OCI-LY7 (cell line): ENCODE measurements around the gene C16orf74. TPM values are rescaled to one million over a fixed set of nuclear protein-coding genes. Genes with fewer than 3 reads are reported as not detected.

Experiments used
- BruUV-seq: library from RNA; stranded (reverse); fragments of 400-500 nt; replicated peaks from 2 replicates; lab custom pipeline; 2021; lab: Mats Ljungman, UMichigan
- CTCF ChIA-PET: fragments of 300-600 bp; sonication (Branson Sonifier 250); formaldehyde crosslinking; loops from one replicate; lab custom pipeline; 2022; ENCODE audit warnings: antibody characterized with exemption; ENCODE audit not compliant: unreplicated experiment; lab: Charles Lee
- POLR2A ChIA-PET: fragments of 300-600 bp; sonication (Branson Sonifier 250); formaldehyde crosslinking; loops from one replicate; lab custom pipeline; 2022; ENCODE audit warnings: antibody characterized with exemption; lab: Charles Lee
- DNase-seq: peaks from one replicate; pipeline ENCODE4 v3.0.0-alpha.2; 2015; ENCODE audit warnings: low spot score
- H2AFZ ChIP-seq: fragments of 200-600 bp; sonication (generic), shearing (Covaris generic); 2 replicates; pipeline ENCODE4 v1.6.1; 2014; ENCODE audit warnings: mild to moderate bottlenecking, antibody characterized with exemption, low read length, moderate library complexity
- H3K27ac ChIP-seq: fragments of 200-600 bp; sonication (generic); 2 replicates; pipeline ENCODE4 v1.5.1; 2014; ENCODE audit warnings: mixed run types, low read depth, mild to moderate bottlenecking, moderate library complexity, low read length, inconsistent platforms; ENCODE audit not compliant: poor library complexity, severe bottlenecking
- H3K36me3 ChIP-seq: fragments of 200-600 bp; sonication (generic); 2 replicates; pipeline ENCODE4 v1.6.1; 2014; ENCODE audit warnings: mild to moderate bottlenecking, antibody characterized with exemption, low read length, moderate library complexity, mixed read lengths; ENCODE audit not compliant: insufficient read depth
- H3K4me1 ChIP-seq: fragments of 200-600 bp; sonication (generic); 2 replicates; pipeline ENCODE4 v1.5.1; 2014; ENCODE audit warnings: mild to moderate bottlenecking, low read length; ENCODE audit not compliant: insufficient read depth, poor library complexity, severe bottlenecking
- H3K4me2 ChIP-seq: fragments of 200-600 bp; sonication (generic); 2 replicates; pipeline ENCODE4 v1.6.1; 2014; ENCODE audit warnings: mild to moderate bottlenecking, low read length
- H3K4me3 ChIP-seq: fragments of 200-600 bp; sonication (generic); 2 replicates; pipeline ENCODE4 v1.5.1; 2014; ENCODE audit warnings: mild to moderate bottlenecking, low read depth, low read length; ENCODE audit not compliant: poor library complexity, severe bottlenecking
- H3K79me2 ChIP-seq: fragments of 200-600 bp; sonication (generic); 2 replicates; pipeline ENCODE4 v1.6.1; 2016; ENCODE audit warnings: low read depth, mild to moderate bottlenecking, low read length, moderate library complexity, mixed read lengths; ENCODE audit not compliant: insufficient read depth
- H3K9me2 ChIP-seq: fragments of 200-600 bp; sonication (generic); 2 replicates; pipeline ENCODE4 v1.6.1; 2016; ENCODE audit warnings: mild to moderate bottlenecking, low read length, mixed read lengths; ENCODE audit not compliant: insufficient read depth
- H3K9me3 ChIP-seq: fragments of 200-600 bp; sonication (generic); 2 replicates; pipeline ENCODE4 v1.6.1; 2014; ENCODE audit warnings: mild to moderate bottlenecking, mixed run types, low read length, mixed read lengths
- H4K20me1 ChIP-seq: fragments of 200-600 bp; sonication (generic); 2 replicates; pipeline ENCODE4 v1.6.1; 2014; ENCODE audit warnings: mild to moderate bottlenecking, antibody characterized with exemption, low read length, moderate library complexity, mixed read lengths; ENCODE audit not compliant: insufficient read depth
- EZH2phosphoT487 ChIP-seq: fragments of 200-600 bp; sonication (generic); IDR thresholded peaks from 2 replicates; pipeline ENCODE4 v1.6.1; 2018; ENCODE audit warnings: low read depth, borderline replicate concordance, mild to moderate bottlenecking, mixed run types, antibody characterized with exemption, low read length, moderate library complexity, mixed read lengths
- intact Hi-C: fragments of 100-400 bp; cut with micrococcal nuclease; formaldehyde crosslinking; loops from one replicate; pipeline ENCODE4 v1.10.0; 2022; ENCODE audit not compliant: unreplicated experiment
- total RNA-seq, 2 experiments: library from RNA; depleted of rRNA in 1 of 2; stranded (reverse); fragments of >200 nt in 1 of 2; shearing (Covaris generic) in 1 of 2; gene quantifications; 2 replicates each; pipeline ENCODE4 v1.2.3, GENCODE V29; 2014 to 2022
- TF ChIP-seq, protein P1 (sequence below): fragments of 200-600 bp; sonication (generic); conservative IDR thresholded peaks from 2 replicates; pipeline ENCODE4 v1.5.1; 2014; ENCODE audit warnings: mild to moderate bottlenecking, antibody characterized with exemption, low read length, moderate library complexity, mixed read lengths

C16orf74 gene
- total RNA-seq, 2 experiments from 2014 or later = 6.8 to 9.7 TPM

DNA sequence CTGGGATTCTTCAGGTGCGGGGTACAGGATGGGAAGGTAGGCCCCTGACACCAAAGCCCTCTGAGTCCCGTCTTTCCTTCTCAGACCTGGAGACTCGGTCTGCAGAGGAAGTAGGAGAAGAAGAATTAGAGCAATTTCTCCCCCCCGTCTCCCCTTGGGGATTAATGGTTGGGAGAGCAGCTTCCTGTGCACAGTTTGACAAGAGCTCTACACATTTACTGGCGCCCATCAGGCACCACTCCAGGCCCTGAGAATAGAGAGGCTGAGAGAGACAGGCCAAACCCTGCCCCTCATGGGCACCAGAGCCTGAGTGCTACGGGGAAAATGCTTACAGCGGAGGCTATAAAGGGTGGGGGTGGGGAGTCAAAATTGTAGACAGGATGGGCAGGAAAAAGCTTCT, 3.5 kb upstream of the C16orf74 start:
- Histone ChIP-seq H3K4me1 (peaks cover 98% of the 10 kb centered on the region), H3K27ac (peak overlapping the region; percentile 90), H3K9me2 (no peaks in the 10 kb centered on the region), H4K20me1 (no peaks in the 10 kb centered on the region), H3K9me3 (no peaks in the 10 kb centered on the region), H3K4me3 (peak overlapping the region; percentile 47), H3K79me2 (no peaks in the 10 kb centered on the region), H3K36me3 (no peaks in the 10 kb centered on the region), H3K4me2 (peak overlapping the region; percentile 92), H2AFZ (peak overlapping the region; percentile 13; the same call in 1 of the 2 replicates)
- peak; percentile 78 for DNase-seq
- POLR2A ChIA-PET = interaction anchor here (0.6 to 1.4 kb wide), 7 partner anchors 9 to 1970 kb away, joined by 3 to 9 read pairs (median 4); no protein-coding TSS in a partner anchor
- CTCF ChIA-PET = interaction anchor here (0.9 kb wide), 1 partner anchor 8 kb away, joined by 3 read pairs; no protein-coding TSS in a partner anchor
- no peak for TF ChIP-seq EZH2phosphoT487
- TF ChIP-seq, protein P1, sequence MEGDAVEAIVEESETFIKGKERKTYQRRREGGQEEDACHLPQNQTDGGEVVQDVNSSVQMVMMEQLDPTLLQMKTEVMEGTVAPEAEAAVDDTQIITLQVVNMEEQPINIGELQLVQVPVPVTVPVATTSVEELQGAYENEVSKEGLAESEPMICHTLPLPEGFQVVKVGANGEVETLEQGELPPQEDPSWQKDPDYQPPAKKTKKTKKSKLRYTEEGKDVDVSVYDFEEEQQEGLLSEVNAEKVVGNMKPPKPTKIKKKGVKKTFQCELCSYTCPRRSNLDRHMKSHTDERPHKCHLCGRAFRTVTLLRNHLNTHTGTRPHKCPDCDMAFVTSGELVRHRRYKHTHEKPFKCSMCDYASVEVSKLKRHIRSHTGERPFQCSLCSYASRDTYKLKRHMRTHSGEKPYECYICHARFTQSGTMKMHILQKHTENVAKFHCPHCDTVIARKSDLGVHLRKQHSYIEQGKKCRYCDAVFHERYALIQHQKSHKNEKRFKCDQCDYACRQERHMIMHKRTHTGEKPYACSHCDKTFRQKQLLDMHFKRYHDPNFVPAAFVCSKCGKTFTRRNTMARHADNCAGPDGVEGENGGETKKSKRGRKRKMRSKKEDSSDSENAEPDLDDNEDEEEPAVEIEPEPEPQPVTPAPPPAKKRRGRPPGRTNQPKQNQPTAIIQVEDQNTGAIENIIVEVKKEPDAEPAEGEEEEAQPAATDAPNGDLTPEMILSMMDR = no peak
- intact Hi-C loops = loop anchor here (10.0 kb wide), 1 partner anchor 450 kb away; no protein-coding TSS in a partner anchor
- BruUV-seq = no TSS peak

DNA sequence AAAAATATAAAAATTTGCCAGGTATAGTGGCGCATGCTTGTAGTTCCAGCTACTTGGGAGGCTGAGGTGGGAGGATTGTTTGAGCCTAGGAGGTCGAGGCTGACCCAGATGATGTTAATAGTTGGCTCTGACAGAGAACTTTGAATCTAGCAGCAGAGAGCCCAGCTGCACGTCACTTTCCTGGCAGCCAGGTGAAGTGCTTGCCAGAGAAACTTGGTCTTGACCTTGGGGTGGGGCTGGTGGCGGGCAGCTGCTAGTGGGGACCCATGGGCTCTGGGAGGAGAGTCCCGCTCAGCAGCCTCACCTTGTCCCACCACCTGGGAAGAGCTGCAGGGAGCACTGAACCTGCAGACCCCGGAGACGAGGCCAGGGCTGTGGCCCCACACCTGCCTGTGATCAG, 3.1 kb upstream of the C16orf74 start:
- peaks cover 97% of the 10 kb centered on the region for H3K4me1 ChIP-seq
- TF ChIP-seq, protein P1 = no peak
- no peak for TF ChIP-seq EZH2phosphoT487
- no peaks in the 10 kb centered on the region for H4K20me1 ChIP-seq
- no peak overlapping the region for H2AFZ ChIP-seq
- CTCF ChIA-PET = interaction anchor here (0.9 kb wide), 1 partner anchor 8 kb away, joined by 3 read pairs; no protein-coding TSS in a partner anchor
- H3K9me2 ChIP-seq = no peaks in the 10 kb centered on the region
- no TSS peak for BruUV-seq
- intact Hi-C loops = loop anchor here (10.0 kb wide), 1 partner anchor 449 kb away; no protein-coding TSS in a partner anchor
- no peaks in the 10 kb centered on the region for H3K9me3 ChIP-seq
- DNase-seq = peak; percentile 43
- H3K79me2 ChIP-seq = no peaks in the 10 kb centered on the region
- peak overlapping the region; percentile 92 for H3K4me2 ChIP-seq
- no peaks in the 10 kb centered on the region for H3K36me3 ChIP-seq
- peak overlapping the region; percentile 90 for H3K27ac ChIP-seq
- POLR2A ChIA-PET = interaction anchor here (0.6 to 1.4 kb wide), 7 partner anchors 9 to 1971 kb away, joined by 3 to 5 read pairs (median 3); no protein-coding TSS in a partner anchor
- peak overlapping the region; percentile 47 for H3K4me3 ChIP-seq

DNA sequence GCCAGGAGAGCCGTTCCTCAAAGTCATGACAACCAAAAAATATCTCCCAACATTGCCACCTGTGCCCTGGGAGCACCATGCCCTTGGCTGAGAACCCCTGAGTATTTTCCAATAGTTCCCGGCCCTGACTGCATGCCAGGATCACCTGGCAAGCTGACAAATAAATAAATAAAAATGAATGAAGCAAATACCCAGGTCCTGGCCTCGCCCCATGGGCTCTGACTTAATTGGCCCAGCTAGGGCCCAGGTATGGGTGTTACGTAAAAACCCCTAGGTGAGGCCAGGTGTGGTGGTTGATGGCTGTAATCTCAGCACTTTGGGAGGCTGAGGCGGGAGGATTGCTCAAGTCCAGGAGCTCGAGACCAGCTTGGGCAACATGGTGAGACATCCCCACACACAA, 2.7 kb upstream of the C16orf74 start:
- POLR2A ChIA-PET = interaction anchor here (0.6 to 1.4 kb wide), 4 partner anchors 8 to 134 kb away, joined by 3 read pairs; no protein-coding TSS in a partner anchor
- Histone ChIP-seq H3K4me3 (no peak overlapping the region), H4K20me1 (no peaks in the 10 kb centered on the region), H2AFZ (no peak overlapping the region), H3K9me2 (no peaks in the 10 kb centered on the region), H3K27ac (peak overlapping the region; percentile 90), H3K36me3 (no peaks in the 10 kb centered on the region), H3K4me1 (peaks cover 97% of the 10 kb centered on the region), H3K4me2 (peak overlapping the region; percentile 92), H3K9me3 (no peaks in the 10 kb centered on the region), H3K79me2 (no peaks in the 10 kb centered on the region)
- no peak for DNase-seq
- BruUV-seq = no TSS peak
- CTCF ChIA-PET = interaction anchor here (0.9 kb wide), 1 partner anchor 8 kb away, joined by 3 read pairs; no protein-coding TSS in a partner anchor
- no peak for TF ChIP-seq EZH2phosphoT487
- TF ChIP-seq, protein P1 = no peak
- intact Hi-C loops = loop anchor here (10.0 kb wide), 1 partner anchor 449 kb away; no protein-coding TSS in a partner anchor
